Activated T-helper 2 cell treated with anti-CD3 and anti-CD28 coated beads, Interferon-gamma antibody, Interleukin-2, Interleukin-4, amounts not matched to agents 10 μg/mL and 5 μg/mL and 100 μg/mL, durations not matched to agents 14 hours and 24 hours and 36 hours (primary cell): ENCODE data around the gene MEGF11. TPM values are rescaled to one million over a fixed set of nuclear protein-coding genes. Genes with fewer than 3 reads are reported as not detected.

Experiments
- DNase-seq: peaks from one replicate; pipeline ENCODE4 v3.0.0; 2021; ENCODE audit warnings: low spot score
- H3K27ac Mint-ChIP-seq: one replicate; pipeline ENCODE4 v1.8.0; 2021; ENCODE audit warnings: mixed read lengths
- H3K27me3 Mint-ChIP-seq: one replicate; pipeline ENCODE4 v1.8.0; 2021; ENCODE audit warnings: low read depth, mixed read lengths
- H3K36me3 Mint-ChIP-seq: one replicate; pipeline ENCODE4 v1.8.0; 2021; ENCODE audit warnings: low read depth, mixed read lengths
- H3K4me1 Mint-ChIP-seq: one replicate; pipeline ENCODE4 v1.8.0; 2021; ENCODE audit warnings: low read depth, mixed read lengths
- H3K4me3 Mint-ChIP-seq: one replicate; pipeline ENCODE4 v1.8.0; 2021; ENCODE audit warnings: low read depth, mild to moderate bottlenecking, moderate library complexity, mixed read lengths
- H3K9me3 Mint-ChIP-seq: one replicate; pipeline ENCODE4 v1.8.0; 2021; ENCODE audit warnings: mixed read lengths
- intact Hi-C: fragments of 100-400 bp; cut with micrococcal nuclease; formaldehyde crosslinking; loops from one replicate; pipeline ENCODE4 v1.15.1; 2023
- total RNA-seq: library from RNA; stranded (reverse); gene quantifications from 2 replicates; pipeline ENCODE4 v1.2.3, GENCODE V29; 2022

MEGF11 gene
- total RNA-seq, 1 donor from 2014 or later = not detected

- no peak for DNase-seq
- intact Hi-C loops = no loop called here
- H3K4me1 Mint-ChIP-seq = no peaks in the 10 kb centered on the region
- no peak overlapping the region for H3K4me3 Mint-ChIP-seq
- no peaks in the 10 kb centered on the region for H3K9me3 Mint-ChIP-seq
- H3K27me3 Mint-ChIP-seq = peaks cover 9% of the 10 kb centered on the region
- no peaks in the 10 kb centered on the region for H3K36me3 Mint-ChIP-seq
- H3K27ac Mint-ChIP-seq = no peak overlapping the region
Observed at GRCh38 chr15:66078929-66079275, 174.6 kb downstream of the MEGF11 start.

DNA sequence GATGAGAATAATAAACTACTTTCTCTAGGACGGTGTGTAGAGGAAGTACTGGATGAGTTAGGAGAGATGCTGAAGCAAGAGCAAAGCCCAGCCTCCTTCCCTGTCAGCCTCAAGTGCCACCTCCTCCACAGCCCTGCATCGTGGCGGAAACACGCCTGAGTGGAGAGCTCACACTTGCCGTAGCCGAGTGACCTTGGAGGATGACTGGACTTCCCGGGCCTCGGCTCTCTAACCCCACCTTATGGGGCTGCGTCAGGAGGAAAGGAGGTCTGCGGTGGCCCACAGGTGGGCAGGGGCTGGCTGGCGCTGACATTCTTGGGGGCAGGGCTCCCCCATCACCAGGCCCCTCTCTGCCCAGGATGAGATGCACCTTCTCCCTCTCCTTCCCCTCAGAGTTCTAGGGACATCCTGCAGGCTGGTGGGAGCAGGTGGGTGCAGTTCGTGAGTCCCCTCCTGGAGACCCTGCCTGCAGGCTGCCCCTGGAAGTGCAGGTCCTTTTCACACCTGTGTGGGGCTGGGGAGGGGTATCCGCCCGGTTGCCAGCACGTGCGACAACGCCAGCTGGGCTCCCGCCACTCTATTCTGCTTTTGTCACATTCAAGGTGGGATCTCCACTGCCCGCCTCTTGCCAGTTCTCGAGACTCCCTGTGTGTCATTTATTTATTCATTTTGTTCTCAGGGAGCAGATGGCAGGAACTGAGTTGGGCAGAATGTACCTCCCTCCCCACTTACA lies 175.2 kb downstream of the MEGF11 start:
- no peak for DNase-seq
- Mint-ChIP-seq H3K4me1 (no peaks in the 10 kb centered on the region), H3K36me3 (no peaks in the 10 kb centered on the region), H3K9me3 (no peaks in the 10 kb centered on the region), H3K27me3 (peaks cover 12% of the 10 kb centered on the region), H3K4me3 (no peak overlapping the region), H3K27ac (no peak overlapping the region)
- intact Hi-C loops = no loop called here

DNA sequence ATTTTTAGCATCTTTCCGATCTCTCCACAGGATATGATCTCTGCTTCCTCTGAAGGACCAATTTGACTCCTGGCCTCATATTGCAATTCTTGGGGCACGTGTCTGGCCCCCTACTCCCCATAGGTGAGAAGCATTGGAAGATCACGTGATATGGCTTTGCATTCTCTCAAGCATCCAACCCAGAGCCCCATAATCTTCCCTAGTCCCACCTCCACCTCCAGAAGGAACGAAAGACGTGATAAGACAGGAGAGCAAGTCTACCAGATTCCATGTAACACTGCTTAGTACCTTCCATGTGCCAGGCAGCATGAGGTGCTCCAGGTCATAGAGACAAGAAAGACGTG lies 176.3 kb downstream of the MEGF11 start:
- intact Hi-C loops = no loop called here

GRCh38 chr15:66076591-66077319 lies 176.8 kb downstream of the MEGF11 start:
- intact Hi-C loops = no loop called here
- no peak overlapping the region for H3K27ac Mint-ChIP-seq
- DNase-seq = no peak
- no peaks in the 10 kb centered on the region for H3K9me3 Mint-ChIP-seq
- no peaks in the 10 kb centered on the region for H3K4me1 Mint-ChIP-seq
- H3K36me3 Mint-ChIP-seq = no peaks in the 10 kb centered on the region
- peaks cover 13% of the 10 kb centered on the region for H3K27me3 Mint-ChIP-seq
- H3K4me3 Mint-ChIP-seq = no peak overlapping the region

More for the DNA sequence above, 176.3 kb downstream of the MEGF11 start:
- Mint-ChIP-seq H3K4me1 (no peaks in the 10 kb centered on the region), H3K9me3 (no peaks in the 10 kb centered on the region), H3K36me3 (no peaks in the 10 kb centered on the region), H3K27me3 (peaks cover 13% of the 10 kb centered on the region), H3K27ac (no peak overlapping the region), H3K4me3 (no peak overlapping the region)
- DNase-seq = no peak

GRCh38 chr15:66075947-66076346 lies 177.6 kb downstream of the MEGF11 start:
- Mint-ChIP-seq H3K4me1 (no peaks in the 10 kb centered on the region), H3K9me3 (no peaks in the 10 kb centered on the region), H3K36me3 (no peaks in the 10 kb centered on the region), H3K4me3 (no peak overlapping the region), H3K27ac (no peak overlapping the region), H3K27me3 (peaks cover 13% of the 10 kb centered on the region)
- DNase-seq = no peak
- intact Hi-C loops = no loop called here

DNA sequence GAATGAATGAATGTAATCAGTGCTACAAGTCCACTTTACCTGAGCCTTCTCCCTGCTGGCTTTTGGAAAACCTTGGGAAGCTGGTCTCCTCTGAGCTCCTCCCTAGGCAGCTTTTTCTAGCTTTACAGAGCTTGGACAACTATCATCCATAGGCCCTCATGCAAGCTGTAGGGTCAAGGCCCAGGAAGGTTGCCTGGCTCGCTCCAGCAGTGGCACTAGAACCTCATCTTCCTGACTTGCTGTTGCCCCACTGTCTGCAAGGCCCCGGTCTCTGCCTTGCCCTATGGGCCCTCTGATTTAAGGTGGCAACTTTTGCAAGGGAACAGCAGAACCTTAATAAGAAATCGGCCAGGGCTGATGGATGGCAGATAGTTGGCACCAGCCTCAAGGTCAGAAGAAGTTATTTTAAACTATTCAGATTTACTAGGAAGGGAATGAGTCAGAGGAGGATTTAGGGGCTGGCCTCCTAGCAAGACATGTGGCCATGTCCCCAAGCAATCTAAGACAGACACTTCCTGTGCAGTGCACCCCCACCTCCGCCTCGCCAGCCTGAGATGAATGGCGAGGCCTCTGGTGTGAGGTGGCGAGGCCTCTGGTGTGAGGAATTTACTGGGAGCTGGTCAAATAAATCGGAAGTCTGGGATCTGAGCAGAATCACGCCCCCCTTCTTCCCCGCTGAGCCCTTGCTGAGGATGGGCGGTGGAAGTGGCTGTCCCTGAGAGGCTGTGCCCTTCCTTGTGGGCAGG lies 180.8 kb downstream of the MEGF11 start:
- Mint-ChIP-seq H3K9me3 (no peaks in the 10 kb centered on the region), H3K4me1 (no peaks in the 10 kb centered on the region), H3K4me3 (no peak overlapping the region), H3K36me3 (no peaks in the 10 kb centered on the region), H3K27me3 (peaks cover 11% of the 10 kb centered on the region), H3K27ac (no peak overlapping the region)
- DNase-seq = no peak
- intact Hi-C loops = no loop called here

DNA sequence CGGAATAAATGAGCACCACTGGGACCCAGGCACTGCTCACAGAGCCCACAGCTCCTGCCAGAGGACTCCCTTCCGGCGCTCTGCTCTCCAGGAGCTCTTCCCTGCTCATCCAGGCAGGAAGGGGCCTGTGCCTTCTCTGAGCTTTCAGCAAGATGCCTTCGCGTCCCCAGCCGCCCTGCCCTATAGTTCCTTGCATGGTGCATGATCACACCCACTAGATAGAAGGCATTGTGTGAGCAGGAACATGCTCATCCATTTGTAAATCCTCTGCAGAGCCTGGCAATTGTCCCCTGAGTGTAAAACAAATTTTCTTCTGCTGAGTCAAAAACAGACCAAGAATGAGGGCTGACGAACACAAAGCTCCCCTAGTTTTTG lies 181.6 kb downstream of the MEGF11 start:
- Mint-ChIP-seq H3K4me3 (no peak overlapping the region), H3K27me3 (peaks cover 11% of the 10 kb centered on the region), H3K4me1 (no peaks in the 10 kb centered on the region), H3K36me3 (no peaks in the 10 kb centered on the region), H3K9me3 (no peaks in the 10 kb centered on the region), H3K27ac (no peak overlapping the region)
- no peak for DNase-seq
- intact Hi-C loops = no loop called here

DNA sequence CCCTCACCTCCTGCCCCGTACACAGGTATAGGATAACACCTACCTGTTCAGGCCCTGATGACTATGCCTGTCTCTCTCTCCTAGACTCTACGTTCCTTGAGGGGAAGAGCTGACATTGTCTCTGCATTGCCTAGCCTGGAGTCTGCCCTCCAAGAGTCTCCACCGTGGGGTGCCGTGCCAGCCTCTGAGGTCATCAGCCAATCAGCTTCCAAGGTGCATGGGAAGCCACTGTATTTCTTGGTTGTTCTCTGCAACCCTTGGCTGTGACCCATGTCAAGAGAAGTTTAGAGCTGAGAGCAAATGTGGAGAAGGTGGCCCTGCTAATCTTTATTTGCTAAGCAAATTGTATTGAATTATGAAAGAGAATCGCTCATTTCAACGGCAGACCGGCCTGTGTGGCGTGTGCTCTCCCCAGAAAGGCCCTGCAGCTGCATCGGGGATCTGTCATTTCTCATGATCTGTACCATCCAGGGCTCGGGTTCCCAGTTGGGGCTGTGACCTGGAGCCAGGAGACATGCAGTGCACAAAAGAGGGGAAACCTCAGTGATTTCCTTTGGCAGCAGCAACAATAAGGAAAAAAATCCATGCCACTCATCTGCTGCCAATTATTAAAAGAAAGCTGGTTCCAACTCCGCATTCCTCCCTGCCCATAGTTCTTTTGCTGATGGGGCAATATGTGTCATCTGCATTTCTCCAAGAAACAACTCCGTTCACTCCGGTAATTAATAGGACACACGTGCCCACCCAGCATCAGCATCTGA lies 182.2 kb downstream of the MEGF11 start:
- no peak overlapping the region for H3K27ac Mint-ChIP-seq
- intact Hi-C loops = no loop called here
- peaks cover 11% of the 10 kb centered on the region for H3K27me3 Mint-ChIP-seq
- DNase-seq = no peak
- H3K36me3 Mint-ChIP-seq = no peaks in the 10 kb centered on the region
- no peaks in the 10 kb centered on the region for H3K4me1 Mint-ChIP-seq
- no peak overlapping the region for H3K4me3 Mint-ChIP-seq
- H3K9me3 Mint-ChIP-seq = no peaks in the 10 kb centered on the region

DNA sequence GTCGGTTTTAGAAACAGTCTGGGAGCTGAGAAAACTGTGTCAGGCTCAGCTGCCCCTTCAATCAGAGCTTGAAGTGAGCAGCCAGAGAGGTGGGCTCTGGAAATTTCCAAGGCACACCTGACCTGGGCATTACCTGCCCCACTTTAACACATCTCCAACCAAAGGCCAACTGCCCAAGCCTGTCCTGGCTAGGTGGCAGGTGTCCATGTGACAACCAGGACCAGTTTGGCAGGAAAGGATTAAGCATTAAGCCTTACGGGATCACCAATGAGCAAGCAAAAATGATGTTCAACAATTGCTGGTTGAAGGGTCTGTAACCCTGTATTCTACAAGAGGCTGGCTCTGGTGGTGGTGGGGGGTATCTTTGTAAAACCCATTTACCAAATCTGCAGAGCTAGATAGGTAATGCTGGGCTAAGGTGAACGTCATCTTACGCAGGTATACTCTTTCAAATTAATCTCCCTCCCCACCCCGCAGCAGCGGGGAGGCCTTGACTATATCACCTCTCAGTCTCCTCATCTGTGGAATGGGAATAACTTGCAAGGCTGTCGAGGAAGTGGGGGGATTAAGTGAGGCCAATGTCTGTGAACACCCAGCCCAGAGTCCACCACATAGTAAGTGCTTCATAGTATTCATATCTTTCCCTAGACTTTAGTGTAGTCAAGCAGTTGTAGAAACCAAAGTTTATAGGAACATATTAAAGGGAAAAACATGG lies 183.2 kb downstream of the MEGF11 start:
- Mint-ChIP-seq H3K9me3 (no peaks in the 10 kb centered on the region), H3K27me3 (peaks cover 8% of the 10 kb centered on the region), H3K4me1 (no peaks in the 10 kb centered on the region), H3K4me3 (no peak overlapping the region), H3K27ac (no peak overlapping the region), H3K36me3 (no peaks in the 10 kb centered on the region)
- intact Hi-C loops = no loop called here
- DNase-seq = no peak

DNA sequence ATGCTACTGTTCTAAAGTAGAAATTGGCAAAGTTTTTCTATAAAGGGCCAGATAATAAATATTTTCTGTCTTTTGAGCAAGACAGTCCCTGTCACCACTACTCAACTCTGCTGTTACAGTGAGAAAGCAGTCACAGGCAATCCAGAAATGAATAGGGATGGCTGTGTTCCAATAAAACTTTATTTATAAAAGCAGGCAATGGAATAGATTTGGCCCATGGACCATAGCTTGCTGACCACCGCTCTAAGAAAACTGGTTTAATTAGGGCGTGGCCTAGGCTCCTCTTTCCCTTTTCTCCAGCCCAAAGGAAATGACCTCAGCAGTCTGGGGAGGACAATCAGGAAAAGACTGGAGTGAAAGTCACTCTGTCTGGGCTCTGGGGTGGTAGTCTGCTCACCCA lies 183.8 kb downstream of the MEGF11 start:
- H3K4me1 Mint-ChIP-seq = no peaks in the 10 kb centered on the region

DNA sequence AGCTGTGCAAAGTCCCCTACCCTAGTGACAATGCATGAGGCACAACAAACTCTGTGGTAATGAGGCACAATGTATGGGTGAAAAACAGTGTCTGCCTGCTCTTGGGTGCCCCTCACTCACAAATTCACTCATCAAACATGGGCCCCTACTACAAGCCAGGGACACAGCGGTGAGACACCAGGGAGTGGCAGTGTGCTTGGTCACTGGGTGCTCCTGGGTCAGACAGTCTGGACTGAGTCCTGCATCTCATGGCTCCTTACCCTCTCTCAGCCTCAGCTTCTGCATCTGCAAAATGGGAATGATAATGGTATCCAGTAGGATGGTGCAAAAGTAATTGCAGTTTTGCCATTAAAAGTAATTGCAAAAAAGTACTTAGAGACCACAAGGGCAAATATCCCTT lies 184.7 kb downstream of the MEGF11 start:
- no peaks in the 10 kb centered on the region for H3K36me3 Mint-ChIP-seq
- no peaks in the 10 kb centered on the region for H3K4me1 Mint-ChIP-seq
- peaks cover 4% of the 10 kb centered on the region for H3K27me3 Mint-ChIP-seq
- no peak overlapping the region for H3K27ac Mint-ChIP-seq
- no peak for DNase-seq
- no peak overlapping the region for H3K4me3 Mint-ChIP-seq
- no peaks in the 10 kb centered on the region for H3K9me3 Mint-ChIP-seq
- intact Hi-C loops = no loop called here

More for the DNA sequence above, 183.8 kb downstream of the MEGF11 start:
- Mint-ChIP-seq H3K9me3 (no peaks in the 10 kb centered on the region), H3K27me3 (peaks cover 8% of the 10 kb centered on the region), H3K27ac (no peak overlapping the region), H3K4me3 (no peak overlapping the region), H3K36me3 (no peaks in the 10 kb centered on the region)
- intact Hi-C loops = no loop called here
- no peak for DNase-seq

DNA sequence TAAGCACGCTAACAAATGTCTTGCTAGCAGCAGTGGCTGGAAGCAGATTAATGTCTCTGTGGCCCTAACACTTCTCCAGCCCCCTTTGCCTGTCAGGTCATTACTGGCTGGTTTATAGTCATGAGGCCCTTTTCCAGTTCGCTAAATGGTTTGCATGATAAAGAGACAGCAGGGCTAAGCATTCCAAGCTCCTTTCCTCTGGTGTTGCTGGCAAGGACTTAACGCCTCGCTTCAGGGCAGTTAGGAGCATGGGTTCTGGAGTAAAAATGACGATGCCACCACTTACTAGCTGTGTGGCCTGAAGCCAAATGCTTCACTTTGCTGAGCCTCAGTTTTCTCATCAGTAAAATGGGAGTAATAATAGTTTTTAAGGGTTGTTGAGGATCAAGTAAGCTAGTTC lies 185.9 kb downstream of the MEGF11 start:
- intact Hi-C loops = no loop called here
- no peak overlapping the region for H3K27ac Mint-ChIP-seq
- H3K27me3 Mint-ChIP-seq = no peaks in the 10 kb centered on the region
- H3K4me1 Mint-ChIP-seq = no peaks in the 10 kb centered on the region
- H3K9me3 Mint-ChIP-seq = no peaks in the 10 kb centered on the region
- no peaks in the 10 kb centered on the region for H3K36me3 Mint-ChIP-seq
- H3K4me3 Mint-ChIP-seq = no peak overlapping the region
- DNase-seq = no peak
